ENCODE results near the gene SRC. TPM values are rescaled to one million over a fixed set of nuclear protein-coding genes. Genes with fewer than 3 reads are reported as not detected.

Gene SRC
- total and polyA plus RNA-seq, 2 of the 8 experiments (the other 6 are each of a cell fraction or from before 2014, with no cell fraction given), result 27.6 to 28.8 TPM

GRCh38 chr20:37450344-37450743, 104.4 kb downstream of the SRC start:
- H2BK5ac ChIP-seq (ENCODE audit: low read depth, low read length), result no peak overlapping the region
- no peak overlapping the region for H3K14ac ChIP-seq (ENCODE audit: insufficient read length)
- FAIRE-seq (no peak), DNase-seq (ENCODE audit: low read depth in 1 of 2, low spot score in 2 of 2) (no peak)
- H3K4ac ChIP-seq (replicated peaks; ENCODE audit: insufficient read length, low read depth, low read length), result no peak overlapping the region
- no peak overlapping the region for H2AK5ac ChIP-seq (ENCODE audit: low read depth, low read length)
- H3K56ac ChIP-seq (replicated peaks; ENCODE audit: insufficient read length, low read depth, low read length), result no peak overlapping the region
- H3K4me2 ChIP-seq (ENCODE audit: insufficient read depth in 1 of 2, low read depth in 2 of 2, low read length in 2 of 2), result no peak overlapping the region
- peaks cover 0 to 2% (median 0%) of the 10 kb centered on the region in 4 experiments; a peak in 1 of 7 replicates for H3K27me3 ChIP-seq (replicated peaks in 1 of 4; ENCODE audit: control insufficient read depth in 3 of 4, extremely low read depth in 1 of 4, insufficient read depth in 3 of 4, low read length in 3 of 4)
- H3K27ac ChIP-seq (ENCODE audit: low read depth, low read length), result no peak overlapping the region
- H3K23ac ChIP-seq (ENCODE audit: insufficient read length), result no peak overlapping the region
- H4K20me1 ChIP-seq (replicated peaks in 1 of 2; ENCODE audit: control insufficient read depth in 1 of 2, insufficient read depth in 2 of 2, low read length in 2 of 2), result peaks cover 0 to 2% of the 10 kb centered on the region in 2 experiments
- no peak overlapping the region for H3K9ac ChIP-seq (replicated peaks in 1 of 4; ENCODE audit: extremely low read depth in 1 of 4, low read depth in 3 of 4, low read length in 3 of 4)
- no peak overlapping the region for H2BK12ac ChIP-seq (ENCODE audit: low read depth, low read length)
- H3K23me2 ChIP-seq (ENCODE audit: low read depth, low read length), result peaks cover 14% of the 10 kb centered on the region; the same call in 1 of the 2 replicates
- H2AFZ ChIP-seq (ENCODE audit: low read length), result no peak overlapping the region
- no peak overlapping the region for H4K8ac ChIP-seq (ENCODE audit: extremely low read depth, insufficient read depth, low read length)
- POLR2A ChIA-PET (ENCODE audit: partially characterized antibody), result no interaction called here
- H4K91ac ChIP-seq (replicated peaks; ENCODE audit: insufficient read length, low read length), result no peak overlapping the region
- H4K5ac ChIP-seq (ENCODE audit: insufficient read length, low read depth, low read length), result no peak overlapping the region
- no peak overlapping the region for H2BK20ac ChIP-seq (ENCODE audit: low read length)
- H2BK15ac ChIP-seq (ENCODE audit: low read length), result no peak overlapping the region
- H3K4me1 ChIP-seq (replicated peaks in 1 of 4; ENCODE audit: control insufficient read depth in 3 of 4, insufficient read depth in 4 of 4, low read length in 3 of 4), result no peaks in the 10 kb centered on the region
- no peak overlapping the region for H2BK120ac ChIP-seq (replicated peaks; ENCODE audit: low read depth, low read length)
- H3K9me3 ChIP-seq (ENCODE audit: insufficient read depth in 2 of 2, low read depth in 1 of 2, low read length in 1 of 2), result no peaks in the 10 kb centered on the region
- H3K79me1 ChIP-seq (ENCODE audit: low read depth, low read length), result no peaks in the 10 kb centered on the region
- no peaks in the 10 kb centered on the region for H3K36me3 ChIP-seq (ENCODE audit: control insufficient read depth in 2 of 4, insufficient read depth in 4 of 4, low read length in 3 of 4)
- no peak overlapping the region for H3K18ac ChIP-seq (ENCODE audit: extremely low read depth, low read length)
- no peaks in the 10 kb centered on the region for H3K79me2 ChIP-seq (ENCODE audit: control insufficient read depth in 1 of 2, insufficient read depth in 2 of 2, low read length in 2 of 2)
- H3K4me3 ChIP-seq (ENCODE audit: extremely low read depth in 1 of 4, insufficient read depth in 2 of 4, low read depth in 3 of 4, low read length in 4 of 4), result no peak overlapping the region
- CTCF ChIA-PET (ENCODE audit: partially characterized antibody), result no interaction called here
- TF ChIP-seq BACH1 (IDR thresholded peaks at IDR 0.05; ENCODE audit: low read length) (no peak), TEAD4 (IDR thresholded peaks at IDR 0.05; ENCODE audit: low read depth, low read length) (no peak), POLR2A (IDR thresholded peaks at IDR 0.05; ENCODE audit: control extremely low read depth in 1 of 2, low read depth in 2 of 2, low read length in 2 of 2) (no peak), HDAC6 (IDR thresholded peaks at IDR 0.05; ENCODE audit: low read depth, low read length) (no peak), NANOG (IDR thresholded peaks at IDR 0.05; ENCODE audit: insufficient read depth, low read depth, low read length, poor library complexity, severe bottlenecking) (no peak), SAP30 (IDR thresholded peaks at IDR 0.05; ENCODE audit: insufficient read depth, insufficient replicate concordance, low read length) (no peak), E2F6 (IDR thresholded peaks at IDR 0.05) (no peak), SUZ12 (IDR thresholded peaks at IDR 0.05; ENCODE audit: low read length) (no peak), POU5F1 (IDR thresholded peaks at IDR 0.05; ENCODE audit: low read depth, low read length) (no peak), EGR1 (IDR thresholded peaks at IDR 0.05; ENCODE audit: borderline replicate concordance, low read depth, low read length) (no peak), EP300 (IDR thresholded peaks at IDR 0.05; ENCODE audit: borderline replicate concordance in 1 of 2, low read depth in 2 of 2, low read length in 2 of 2) (no peak)
- TF ChIP-seq, protein P1, sequence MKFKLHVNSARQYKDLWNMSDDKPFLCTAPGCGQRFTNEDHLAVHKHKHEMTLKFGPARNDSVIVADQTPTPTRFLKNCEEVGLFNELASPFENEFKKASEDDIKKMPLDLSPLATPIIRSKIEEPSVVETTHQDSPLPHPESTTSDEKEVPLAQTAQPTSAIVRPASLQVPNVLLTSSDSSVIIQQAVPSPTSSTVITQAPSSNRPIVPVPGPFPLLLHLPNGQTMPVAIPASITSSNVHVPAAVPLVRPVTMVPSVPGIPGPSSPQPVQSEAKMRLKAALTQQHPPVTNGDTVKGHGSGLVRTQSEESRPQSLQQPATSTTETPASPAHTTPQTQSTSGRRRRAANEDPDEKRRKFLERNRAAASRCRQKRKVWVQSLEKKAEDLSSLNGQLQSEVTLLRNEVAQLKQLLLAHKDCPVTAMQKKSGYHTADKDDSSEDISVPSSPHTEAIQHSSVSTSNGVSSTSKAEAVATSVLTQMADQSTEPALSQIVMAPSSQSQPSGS (IDR thresholded peaks at IDR 0.05; ENCODE audit: low read length), result no peak
- TF ChIP-seq, protein P2, sequence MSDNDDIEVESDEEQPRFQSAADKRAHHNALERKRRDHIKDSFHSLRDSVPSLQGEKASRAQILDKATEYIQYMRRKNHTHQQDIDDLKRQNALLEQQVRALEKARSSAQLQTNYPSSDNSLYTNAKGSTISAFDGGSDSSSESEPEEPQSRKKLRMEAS (IDR thresholded peaks at IDR 0.05), result no peak

Data from H1 (cell line).